GM19099 (cell line): ENCODE results near the gene LIG1.

Experiments used
- POLR2A ChIP-seq: IDR thresholded peaks from 3 replicates; pipeline ENCODE4 v1.6.1; 2011; ENCODE audit warnings: low read depth; ENCODE audit not compliant: insufficient read length; ENCODE audit errors: extremely low read depth

Gene LIG1

GRCh38 chr19:48154003-48154402, 16.1 kb downstream of the LIG1 start:
- no peak for TF ChIP-seq POLR2A

GRCh38 chr19:48152551-48152950, 17.6 kb downstream of the LIG1 start:
- TF ChIP-seq POLR2A: no peak

GRCh38 chr19:48149430-48149829, 20.7 kb downstream of the LIG1 start:
- no peak for TF ChIP-seq POLR2A

- TF ChIP-seq POLR2A: no peak
Measured at GRCh38 chr19:48148576-48148975, 21.6 kb downstream of the LIG1 start.

- TF ChIP-seq POLR2A: no peak
Measured at GRCh38 chr19:48147597-48148175, 22.5 kb downstream of the LIG1 start.

- TF ChIP-seq POLR2A: no peak
Measured at GRCh38 chr19:48139053-48139452, 31.1 kb downstream of the LIG1 start.

GRCh38 chr19:48137411-48137810, 32.7 kb downstream of the LIG1 start:
- TF ChIP-seq POLR2A: no peak

GRCh38 chr19:48136547-48136946, 33.6 kb downstream of the LIG1 start:
- TF ChIP-seq POLR2A: no peak

- no peak for TF ChIP-seq POLR2A
Measured at GRCh38 chr19:48135411-48135810, 34.7 kb downstream of the LIG1 start.

- no peak for TF ChIP-seq POLR2A
Measured at GRCh38 chr19:48133094-48133493, 37.0 kb downstream of the LIG1 start.

- no peak for TF ChIP-seq POLR2A
Measured at GRCh38 chr19:48127561-48127960, 42.6 kb downstream of the LIG1 start.

GRCh38 chr19:48123907-48124651, 46.1 kb downstream of the LIG1 start:
- no peak for TF ChIP-seq POLR2A

- TF ChIP-seq POLR2A: no peak
Measured at GRCh38 chr19:48122421-48122820, 47.7 kb downstream of the LIG1 start.

- no peak for TF ChIP-seq POLR2A
Measured at GRCh38 chr19:48121909-48122371, 48.2 kb downstream of the LIG1 start.

- TF ChIP-seq POLR2A: no peak
Measured at GRCh38 chr19:48121066-48121465, 49.1 kb downstream of the LIG1 start.

- no peak for TF ChIP-seq POLR2A
Measured at GRCh38 chr19:48120505-48120904, 49.6 kb downstream of the LIG1 start.

- no peak for TF ChIP-seq POLR2A
Measured at GRCh38 chr19:48118131-48118517, 52.0 kb downstream of the LIG1 start.

GRCh38 chr19:48117515-48118130, 52.5 kb downstream of the LIG1 start:
- TF ChIP-seq POLR2A: no peak
